NCI-H345 (cell line): ENCODE measurements around the gene PARP11.

Source experiments
- DNase-seq: peaks from one replicate; lab custom pipeline; 2025; lab: John Stamatoyannopoulos, UW

PARP11 gene, protein sequence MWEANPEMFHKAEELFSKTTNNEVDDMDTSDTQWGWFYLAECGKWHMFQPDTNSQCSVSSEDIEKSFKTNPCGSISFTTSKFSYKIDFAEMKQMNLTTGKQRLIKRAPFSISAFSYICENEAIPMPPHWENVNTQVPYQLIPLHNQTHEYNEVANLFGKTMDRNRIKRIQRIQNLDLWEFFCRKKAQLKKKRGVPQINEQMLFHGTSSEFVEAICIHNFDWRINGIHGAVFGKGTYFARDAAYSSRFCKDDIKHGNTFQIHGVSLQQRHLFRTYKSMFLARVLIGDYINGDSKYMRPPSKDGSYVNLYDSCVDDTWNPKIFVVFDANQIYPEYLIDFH

DNA sequence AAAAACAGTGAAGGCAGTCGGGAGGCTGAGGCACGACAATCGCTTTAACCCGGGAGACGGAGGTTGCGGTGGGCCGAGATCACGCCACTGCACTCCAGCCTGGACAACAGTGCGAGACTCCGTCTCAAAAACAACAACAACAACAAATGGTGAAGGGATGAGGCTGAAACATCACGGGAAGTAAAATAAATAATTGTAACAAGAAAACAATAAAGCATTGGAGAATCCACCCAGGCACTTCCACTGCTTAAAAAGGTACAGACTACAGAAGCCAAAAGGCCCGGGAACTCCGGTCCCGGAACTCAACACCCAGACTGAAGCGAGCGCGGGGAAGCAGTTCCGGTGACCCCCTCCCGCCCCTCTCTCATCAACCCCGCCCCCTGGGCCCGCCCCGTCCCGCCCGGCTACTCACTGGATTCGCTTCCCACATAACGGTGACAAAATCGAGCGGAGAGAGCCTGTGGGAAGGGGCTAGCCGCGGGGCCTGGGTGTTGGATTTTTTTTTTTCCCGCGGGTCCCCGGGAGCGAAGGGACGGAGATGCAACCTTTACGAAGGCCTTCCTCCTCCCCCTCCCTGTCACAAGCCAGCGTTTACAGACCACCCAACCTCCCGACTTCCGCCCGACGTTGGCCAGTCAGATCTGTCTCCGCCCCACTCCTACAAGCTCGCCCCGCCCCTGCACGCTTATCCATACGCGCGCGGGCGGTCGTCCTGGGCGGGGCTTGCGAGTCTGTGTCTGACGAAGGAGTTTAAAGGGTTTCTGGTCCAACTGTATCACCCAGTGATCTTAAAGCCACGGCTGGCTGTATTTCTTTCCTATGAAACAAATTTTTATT, at the start of gene PARP11:
Gene PARP11, minus strand, starts transcription at position 600 of the 837 bp plus-strand sequence. Its CDS starts 170 bp downstream, at position 430.
- peak; percentile 97 for DNase-seq

GRCh38 chr12:3922033-3922432, 48.8 kb upstream of the PARP11 start:
- no peak for DNase-seq

- no peak for DNase-seq
Measured at GRCh38 chr12:3921526-3921925, 48.3 kb upstream of the PARP11 start.

GRCh38 chr12:3921151-3921471, 47.9 kb upstream of the PARP11 start:
- DNase-seq = no peak

- no peak for DNase-seq
Measured at GRCh38 chr12:3920351-3921150, 47.4 kb upstream of the PARP11 start.

GRCh38 chr12:3913278-3913677, 40.1 kb upstream of the PARP11 start:
- no peak for DNase-seq

DNA sequence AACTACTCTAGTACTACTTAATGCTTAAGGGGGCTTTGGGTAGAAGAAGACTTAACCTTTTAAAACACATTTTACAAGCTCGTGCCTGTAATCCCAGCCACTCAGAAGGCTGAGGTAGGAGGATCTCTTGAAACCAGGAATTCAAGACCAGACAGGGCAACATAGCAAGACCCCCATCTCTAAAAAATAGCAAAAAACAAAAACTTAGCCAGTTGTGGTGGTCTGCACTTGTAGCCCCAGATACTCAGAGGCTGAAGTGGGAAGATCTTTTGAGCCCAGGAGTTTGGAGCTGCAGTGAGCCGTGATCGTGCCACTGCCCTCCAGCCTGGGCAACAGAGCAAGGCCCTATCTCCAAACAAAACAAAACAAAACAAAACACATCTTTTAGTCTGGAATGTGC, 39.7 kb upstream of the PARP11 start:
- no peak for DNase-seq

DNA sequence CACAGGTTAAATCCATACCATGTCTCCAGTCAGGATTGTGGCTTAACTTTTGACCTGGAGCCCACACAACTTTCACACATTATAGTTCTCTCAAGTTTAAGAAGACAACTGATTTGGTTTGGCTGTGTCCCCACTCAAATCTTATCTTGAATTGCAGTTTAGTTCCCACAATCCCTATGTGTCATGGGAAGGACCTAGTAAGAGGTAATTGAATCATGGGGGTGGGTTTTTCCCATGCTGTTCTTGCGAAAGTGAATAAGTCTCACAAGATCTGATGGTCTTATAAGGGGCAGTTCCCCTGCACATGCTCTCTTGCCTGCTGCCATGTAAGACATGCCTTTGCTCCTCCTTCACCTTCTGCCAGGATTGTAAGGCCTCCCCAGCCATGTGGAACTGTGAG, 38.2 kb upstream of the PARP11 start:
- no peak for DNase-seq

DNA sequence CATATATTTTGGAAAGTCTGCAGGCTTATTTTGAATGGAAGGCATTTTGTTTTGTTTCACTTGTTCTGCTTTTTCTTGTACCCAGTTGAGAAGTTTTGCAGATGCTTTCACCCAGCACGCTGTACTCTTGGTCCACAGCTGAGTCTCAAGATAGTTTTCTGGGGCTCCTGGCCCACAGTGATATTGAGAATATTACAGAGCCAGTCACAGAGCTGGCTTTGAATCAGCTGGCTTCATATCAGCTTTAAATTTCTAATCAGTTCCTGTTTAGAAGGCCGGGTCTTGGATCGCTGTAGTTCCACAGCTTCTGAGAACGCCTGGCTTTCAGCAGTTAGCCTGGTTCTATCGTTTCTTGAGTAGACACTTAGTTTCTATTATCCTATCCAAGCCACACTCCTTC, 32.5 kb upstream of the PARP11 start:
- no peak for DNase-seq

GRCh38 chr12:3904999-3905398, 31.8 kb upstream of the PARP11 start:
- DNase-seq = no peak

DNA sequence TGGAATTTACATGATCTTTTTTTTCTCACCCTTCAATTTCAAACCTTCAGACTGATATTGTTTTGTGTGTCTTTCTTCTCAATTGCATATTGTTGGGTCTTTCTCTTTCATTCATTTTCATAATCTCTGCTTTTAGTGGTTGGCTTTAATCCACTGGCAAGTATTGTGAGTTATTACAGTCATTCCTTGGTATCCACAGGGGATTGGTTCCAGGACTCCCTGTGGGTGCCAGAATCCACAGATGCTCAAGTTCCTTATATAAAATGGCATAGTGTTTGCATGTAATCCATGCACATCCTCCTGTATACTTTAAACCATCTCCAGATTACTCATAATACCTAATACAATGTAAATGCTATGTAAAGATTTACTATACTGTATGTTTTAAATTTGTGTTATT, 29.7 kb upstream of the PARP11 start:
- DNase-seq = no peak

DNA sequence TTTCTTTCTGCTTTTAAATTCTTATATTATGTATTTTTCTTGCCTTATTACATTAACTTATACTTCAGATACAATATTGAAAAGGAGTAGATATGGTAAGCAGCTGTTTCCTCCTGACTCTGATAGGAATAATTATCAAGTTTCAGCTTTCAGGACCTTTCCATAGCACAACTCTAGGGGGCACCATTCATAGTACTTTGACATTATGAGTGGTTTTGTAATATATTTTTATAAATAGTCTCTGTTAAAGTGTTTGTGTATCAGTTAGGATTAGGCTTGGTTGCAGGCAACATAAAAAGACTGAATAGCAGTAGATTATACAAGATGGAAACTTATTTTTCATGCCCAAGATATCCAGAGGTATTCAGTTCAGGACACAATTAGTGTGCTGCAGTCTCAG, 27.9 kb upstream of the PARP11 start:
- DNase-seq = no peak

GRCh38 chr12:3898756-3899155, 25.6 kb upstream of the PARP11 start:
- no peak for DNase-seq

- DNase-seq = no peak
Measured at GRCh38 chr12:3897371-3897971, 24.3 kb upstream of the PARP11 start.

GRCh38 chr12:3896801-3897351, 23.7 kb upstream of the PARP11 start:
- DNase-seq = no peak

GRCh38 chr12:3896356-3896755, 23.2 kb upstream of the PARP11 start:
- DNase-seq = no peak

GRCh38 chr12:3892631-3893030, 19.4 kb upstream of the PARP11 start:
- DNase-seq = no peak

DNA sequence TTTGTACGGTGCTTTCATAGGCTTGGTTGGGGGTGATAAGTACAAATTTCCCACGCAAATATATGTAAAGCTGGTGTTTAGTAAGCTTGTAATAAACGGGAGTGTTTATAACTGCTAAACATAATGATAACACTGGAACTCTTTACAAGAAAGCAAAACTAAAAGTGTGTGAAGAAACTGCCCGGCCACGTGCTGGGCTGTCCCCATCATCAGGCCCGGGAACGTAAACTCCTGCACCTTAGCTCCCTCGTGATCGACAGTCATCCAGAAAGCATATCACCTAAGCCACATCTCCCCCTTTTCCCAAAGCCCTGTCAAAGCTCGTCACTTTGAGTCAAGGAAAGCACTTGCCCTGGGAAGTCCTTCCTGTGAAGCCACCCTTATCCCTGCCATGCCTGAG, 18.0 kb upstream of the PARP11 start:
- no peak for DNase-seq

DNA sequence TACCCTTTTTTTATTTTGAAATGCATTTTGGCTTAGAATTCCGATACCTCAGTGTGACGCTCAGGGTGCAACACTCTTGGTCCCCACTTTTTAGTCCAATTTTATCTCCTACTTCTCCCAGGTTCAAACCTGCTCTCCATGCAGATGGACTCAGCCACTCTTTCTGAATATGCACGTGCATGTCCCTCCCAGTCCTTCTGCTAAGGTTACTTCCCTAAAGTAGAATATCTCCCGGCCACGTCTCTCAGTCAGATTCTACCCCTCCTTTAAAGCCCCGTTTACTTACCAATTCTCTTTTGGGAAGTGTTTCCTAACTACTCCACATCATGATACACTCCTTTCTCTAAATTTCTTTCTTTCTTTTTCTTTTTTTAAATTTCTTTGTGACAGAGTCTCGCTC, 15.5 kb upstream of the PARP11 start:
- DNase-seq = no peak

- DNase-seq = peak; percentile 20
Measured at GRCh38 chr12:3885277-3886094, 12.3 kb upstream of the PARP11 start.

DNA sequence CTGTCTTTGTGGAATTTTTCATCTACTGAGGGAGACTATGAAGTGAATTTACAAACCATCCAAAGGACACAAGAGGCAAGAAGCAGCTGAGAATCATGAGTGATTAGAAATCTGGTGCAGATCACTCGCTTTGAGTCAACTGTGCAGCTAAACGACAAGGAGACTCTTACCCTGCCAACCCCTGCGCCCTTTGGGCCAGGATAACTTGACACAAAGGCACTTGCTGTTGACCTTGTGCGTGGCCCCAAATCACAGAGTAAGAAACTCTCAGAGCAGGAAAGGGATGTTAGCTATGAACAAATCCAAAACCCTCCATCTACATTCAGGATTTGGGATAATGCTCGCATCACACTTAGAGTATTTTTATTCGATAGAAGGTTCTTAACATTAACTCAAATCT, 11.5 kb upstream of the PARP11 start:
- no peak for DNase-seq
